ENCODE data around the gene SMC3. TPM values are rescaled to one million over a fixed set of nuclear protein-coding genes. Genes with fewer than 3 reads are reported as not detected.

SMC3 gene
- total RNA-seq, 1 donor from 2014 or later = 94.6 TPM

GRCh38 chr10:110576220-110576619 lies 8.7 kb downstream of the SMC3 start:
- no peak for DNase-seq (ENCODE audit: low spot score, unreplicated experiment)
- no peaks in the 10 kb centered on the region for H3K27me3 Mint-ChIP-seq
- no peak overlapping the region for H3K4me3 Mint-ChIP-seq (ENCODE audit: low read depth)
- H3K4me1 Mint-ChIP-seq (ENCODE audit: low read depth) = peaks cover 14% of the 10 kb centered on the region
- TF ChIP-seq CTCF (IDR thresholded peaks at IDR 0.05; ENCODE audit: unreplicated experiment) = no peak
- no peak overlapping the region for H3K27ac Mint-ChIP-seq
- H3K9me3 Mint-ChIP-seq (ENCODE audit: low read depth) = no peaks in the 10 kb centered on the region
- H3K36me3 Mint-ChIP-seq (ENCODE audit: insufficient read depth) = peaks cover 23% of the 10 kb centered on the region

- peaks cover 26% of the 10 kb centered on the region for H3K36me3 Mint-ChIP-seq (ENCODE audit: insufficient read depth)
Observed at GRCh38 chr10:110577056-110577455, 9.6 kb downstream of the SMC3 start.

GRCh38 chr10:110584006-110584405 lies 16.5 kb downstream of the SMC3 start:
- Mint-ChIP-seq H3K36me3 (ENCODE audit: insufficient read depth) (peaks cover 36% of the 10 kb centered on the region), H3K4me1 (ENCODE audit: low read depth) (no peaks in the 10 kb centered on the region), H3K27ac (peak overlapping the region; percentile 54), H3K9me3 (ENCODE audit: low read depth) (no peaks in the 10 kb centered on the region), H3K27me3 (no peaks in the 10 kb centered on the region), H3K4me3 (ENCODE audit: low read depth) (no peak overlapping the region)
- TF ChIP-seq CTCF (IDR thresholded peaks at IDR 0.05; ENCODE audit: unreplicated experiment) = no peak
- DNase-seq (ENCODE audit: low spot score, unreplicated experiment) = no peak

More at GRCh38 chr10:110577056-110577455, 9.6 kb downstream of the SMC3 start:
- TF ChIP-seq CTCF (IDR thresholded peaks at IDR 0.05; ENCODE audit: unreplicated experiment) = no peak
- Mint-ChIP-seq H3K4me1 (ENCODE audit: low read depth) (peaks cover 13% of the 10 kb centered on the region), H3K9me3 (ENCODE audit: low read depth) (no peaks in the 10 kb centered on the region), H3K4me3 (ENCODE audit: low read depth) (no peak overlapping the region), H3K27ac (no peak overlapping the region), H3K27me3 (no peaks in the 10 kb centered on the region)
- no peak for DNase-seq (ENCODE audit: low spot score, unreplicated experiment)

GRCh38 chr10:110591760-110592159 lies 24.3 kb downstream of the SMC3 start:
- Mint-ChIP-seq H3K9me3 (ENCODE audit: low read depth) (no peaks in the 10 kb centered on the region), H3K27me3 (no peaks in the 10 kb centered on the region), H3K4me3 (ENCODE audit: low read depth) (no peak overlapping the region), H3K36me3 (ENCODE audit: insufficient read depth) (peaks cover 28% of the 10 kb centered on the region), H3K27ac (no peak overlapping the region), H3K4me1 (ENCODE audit: low read depth) (peaks cover 2% of the 10 kb centered on the region)
- no peak for DNase-seq (ENCODE audit: low spot score, unreplicated experiment)
- TF ChIP-seq CTCF (IDR thresholded peaks at IDR 0.05; ENCODE audit: unreplicated experiment) = no peak

- TF ChIP-seq CTCF (IDR thresholded peaks at IDR 0.05; ENCODE audit: unreplicated experiment) = no peak
- Mint-ChIP-seq H3K36me3 (ENCODE audit: insufficient read depth) (peaks cover 24% of the 10 kb centered on the region), H3K4me1 (ENCODE audit: low read depth) (no peaks in the 10 kb centered on the region), H3K27ac (no peak overlapping the region), H3K27me3 (no peaks in the 10 kb centered on the region), H3K9me3 (ENCODE audit: low read depth) (no peaks in the 10 kb centered on the region), H3K4me3 (ENCODE audit: low read depth) (no peak overlapping the region)
- no peak for DNase-seq (ENCODE audit: low spot score, unreplicated experiment)
Observed at GRCh38 chr10:110597476-110597875, 30.0 kb downstream of the SMC3 start.
